ENCODE data around the gene SELENOH.
"Not testable (repeated sequence)": the region's sequence is repeated elsewhere in the genome, so short reads cannot be mapped to it uniquely, and the experiment has no call there.

Gene SELENOH, protein sequence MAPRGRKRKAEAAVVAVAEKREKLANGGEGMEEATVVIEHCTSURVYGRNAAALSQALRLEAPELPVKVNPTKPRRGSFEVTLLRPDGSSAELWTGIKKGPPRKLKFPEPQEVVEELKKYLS

DNA sequence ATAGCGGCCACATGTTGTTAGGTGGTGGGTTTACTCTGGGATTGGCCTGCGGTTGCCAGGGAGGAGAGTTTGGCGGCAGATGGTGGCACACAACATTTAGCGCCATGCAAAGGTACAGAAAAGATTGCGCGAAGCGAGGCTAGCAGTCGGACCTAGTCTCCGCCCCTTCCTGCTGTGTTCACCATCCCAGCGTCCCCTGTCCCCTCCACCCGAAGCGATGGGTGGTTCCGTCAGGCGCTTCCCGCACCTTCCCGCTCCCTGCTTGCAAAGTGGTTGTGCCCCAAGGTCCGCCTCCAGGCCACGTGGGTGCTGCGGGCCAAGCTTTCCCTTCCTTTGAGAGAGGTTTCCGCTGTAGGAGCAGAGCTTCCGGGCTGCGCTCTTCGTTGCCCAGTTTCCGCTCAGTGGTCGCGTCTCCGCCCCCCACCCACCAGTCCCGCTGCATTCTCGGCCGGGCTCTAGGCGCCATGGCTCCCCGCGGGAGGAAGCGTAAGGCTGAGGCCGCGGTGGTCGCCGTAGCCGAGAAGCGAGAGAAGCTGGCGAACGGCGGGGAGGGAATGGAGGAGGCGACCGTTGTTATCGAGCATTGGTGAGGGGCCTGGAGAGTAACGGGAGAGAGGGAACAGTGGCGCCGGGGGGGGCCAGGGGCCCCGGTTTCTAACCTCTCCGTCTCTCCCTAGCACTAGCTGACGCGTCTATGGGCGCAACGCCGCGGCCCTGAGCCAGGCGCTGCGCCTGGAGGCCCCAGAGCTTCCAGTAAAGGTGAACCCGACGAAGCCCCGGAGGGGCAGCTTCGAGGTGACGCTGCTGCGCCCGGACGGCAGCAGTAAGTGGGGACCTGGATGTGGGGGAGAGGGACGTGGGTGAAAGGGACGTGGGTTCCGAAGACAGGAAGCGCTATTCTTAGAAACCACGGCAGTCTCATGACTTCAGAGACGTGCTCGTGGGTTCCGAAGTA lies at the start of gene SELENOH:
SELENOH (plus strand) TSS at position 360 of the 955 bp plus-strand sequence; CDS start at position 465, 105 bp downstream.
- DNase-seq: peak; percentile 91 to 93

DNA sequence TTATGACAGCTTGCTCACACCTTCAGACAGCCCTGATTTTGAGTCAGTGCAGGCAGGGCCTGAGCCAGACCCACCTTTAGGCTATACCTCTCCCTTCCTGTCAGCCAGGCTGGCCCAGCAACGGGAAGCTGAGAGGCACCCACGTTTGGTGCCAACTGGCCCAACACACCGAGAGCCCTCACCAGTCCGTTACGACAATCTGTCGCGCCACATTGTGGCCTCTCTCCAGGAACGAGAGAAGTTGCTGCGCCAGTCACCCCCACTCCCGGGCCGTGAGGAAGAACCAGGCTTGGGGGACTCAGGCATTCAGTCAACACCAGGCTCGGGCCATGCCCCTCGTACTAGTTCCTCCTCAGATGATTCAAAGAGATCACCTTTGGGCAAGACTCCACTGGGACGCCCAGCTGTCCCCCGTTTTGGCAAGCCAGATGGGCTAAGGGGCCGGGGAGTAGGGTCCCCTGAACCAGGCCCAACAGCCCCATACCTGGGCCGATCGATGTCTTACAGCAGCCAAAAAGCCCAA lies 42.4 kb upstream of the SELENOH start:
- no peak for DNase-seq

DNA sequence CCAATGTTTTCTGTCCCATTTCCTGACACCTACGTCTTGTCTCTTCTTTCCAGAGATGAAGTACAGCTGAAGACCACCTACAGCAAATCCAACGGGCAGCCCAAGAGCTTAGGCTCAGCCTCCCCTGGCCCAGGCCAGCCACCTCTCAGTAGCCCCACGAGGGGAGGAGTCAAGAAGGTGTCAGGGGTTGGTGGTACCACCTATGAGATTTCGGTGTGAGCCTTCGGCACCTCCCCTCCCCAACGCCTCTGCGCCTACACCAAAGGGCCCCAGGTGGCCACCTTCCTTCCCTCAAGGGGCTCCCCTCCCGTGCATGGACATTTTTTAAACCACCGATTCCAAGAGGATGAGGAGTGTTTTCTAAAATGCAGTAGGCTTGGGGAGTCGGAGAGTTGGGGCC lies 41.5 kb upstream of the SELENOH start:
- no peak for DNase-seq

DNA sequence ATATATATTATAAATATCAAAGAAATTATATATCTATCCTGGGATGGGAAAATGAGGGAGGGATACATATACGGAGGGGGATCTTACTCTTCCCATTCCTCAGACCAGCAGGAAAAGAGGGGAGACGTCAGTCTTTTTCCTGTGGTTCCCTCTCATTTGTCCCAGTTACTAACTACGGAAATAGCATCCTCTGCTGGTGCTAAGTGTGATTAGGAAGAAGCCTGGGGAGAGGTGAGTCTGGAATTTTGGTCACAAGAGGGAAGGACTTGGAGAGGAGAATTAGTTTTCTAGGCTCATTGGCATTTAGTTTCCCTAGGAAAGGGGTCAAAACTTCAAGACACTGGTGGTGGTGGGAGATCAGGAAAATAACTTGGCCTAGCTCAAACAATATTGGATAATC lies 40.9 kb upstream of the SELENOH start:
- no peak for DNase-seq

DNA sequence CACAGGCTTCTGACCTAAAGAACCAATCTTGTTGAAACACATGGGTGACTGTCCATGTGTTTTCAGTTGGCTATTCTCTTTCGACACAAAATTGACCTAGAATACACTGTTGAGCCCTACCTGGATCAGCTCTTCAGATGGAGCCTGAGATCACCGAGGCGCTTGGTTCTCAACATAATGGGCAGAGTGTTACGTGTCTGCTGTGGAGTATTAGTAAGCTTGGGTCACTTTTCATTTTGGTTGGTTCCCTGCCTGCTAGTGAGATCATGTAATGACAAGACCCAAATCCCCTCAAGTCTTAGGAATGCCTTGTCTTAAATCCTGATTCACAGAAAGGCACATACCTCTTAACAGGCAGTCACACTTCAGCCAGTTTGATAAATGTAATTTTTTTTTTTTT lies 38.0 kb upstream of the SELENOH start:
- DNase-seq: no peak

DNA sequence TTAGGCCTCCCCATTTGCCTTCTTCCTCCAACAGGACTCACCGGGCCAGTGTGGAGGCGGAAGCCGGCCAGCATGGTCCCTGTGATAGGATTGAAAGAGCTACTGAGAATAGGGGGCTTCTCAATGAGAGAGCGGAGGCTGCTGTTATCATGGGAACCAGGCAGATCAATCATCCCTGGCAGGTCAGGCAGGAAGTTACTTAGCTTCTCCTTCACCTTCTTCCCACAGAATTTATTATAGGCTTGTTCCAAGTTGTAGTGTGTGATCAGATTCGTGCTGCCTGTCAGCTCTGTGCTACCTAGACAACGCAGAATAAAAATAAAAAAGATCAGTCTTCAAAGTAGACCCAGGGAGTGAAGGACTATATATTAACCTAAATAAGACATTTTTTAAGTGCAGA lies 36.4 kb upstream of the SELENOH start:
- DNase-seq: no peak

DNA sequence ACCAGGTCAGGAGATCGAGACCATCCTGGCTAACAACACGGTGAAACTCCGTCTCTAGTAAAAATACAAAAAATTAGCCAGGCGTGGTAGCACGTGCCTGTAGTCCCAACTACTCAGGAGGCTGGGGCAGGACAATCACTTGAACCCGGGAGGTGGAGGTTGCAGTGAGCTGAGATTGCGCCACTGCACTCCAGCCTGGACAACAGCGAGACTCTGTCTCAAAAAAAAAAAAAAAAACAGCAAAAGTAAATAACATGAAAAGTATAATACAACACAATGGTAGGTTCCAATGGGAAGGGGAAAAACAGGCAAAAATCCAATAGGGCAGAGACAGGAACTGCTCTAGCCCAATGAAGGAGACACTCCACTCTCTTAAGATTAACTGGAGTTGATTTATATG lies 35.9 kb upstream of the SELENOH start:
- not testable (repeated sequence) for DNase-seq

DNA sequence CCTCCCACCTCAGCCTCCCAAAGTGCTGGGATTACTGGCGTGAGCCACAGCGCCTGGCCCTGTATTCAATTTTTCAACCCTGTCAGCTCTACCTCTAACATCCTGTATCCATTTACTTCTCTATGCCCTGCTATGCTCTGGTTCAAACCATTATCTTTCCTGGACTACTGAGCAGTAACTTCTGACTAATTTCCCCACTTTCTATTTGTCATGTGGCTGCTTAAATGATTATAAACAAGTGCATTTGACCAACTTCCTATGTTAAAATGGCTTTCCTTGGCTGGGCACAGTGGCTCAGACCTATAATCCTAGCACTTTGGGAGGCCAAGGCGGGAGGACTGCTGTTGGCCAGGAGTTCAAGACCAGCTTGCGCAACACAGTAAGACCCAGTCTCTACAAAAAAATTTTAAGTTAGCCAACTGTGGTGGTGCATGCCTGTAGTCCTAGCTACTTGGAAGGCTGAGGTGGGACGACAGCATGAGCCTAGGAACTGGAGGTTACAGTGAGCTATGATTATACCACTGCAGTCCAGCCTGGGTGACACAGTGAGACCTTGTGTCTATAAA lies 31.4 kb upstream of the SELENOH start:
- no peak for DNase-seq

DNA sequence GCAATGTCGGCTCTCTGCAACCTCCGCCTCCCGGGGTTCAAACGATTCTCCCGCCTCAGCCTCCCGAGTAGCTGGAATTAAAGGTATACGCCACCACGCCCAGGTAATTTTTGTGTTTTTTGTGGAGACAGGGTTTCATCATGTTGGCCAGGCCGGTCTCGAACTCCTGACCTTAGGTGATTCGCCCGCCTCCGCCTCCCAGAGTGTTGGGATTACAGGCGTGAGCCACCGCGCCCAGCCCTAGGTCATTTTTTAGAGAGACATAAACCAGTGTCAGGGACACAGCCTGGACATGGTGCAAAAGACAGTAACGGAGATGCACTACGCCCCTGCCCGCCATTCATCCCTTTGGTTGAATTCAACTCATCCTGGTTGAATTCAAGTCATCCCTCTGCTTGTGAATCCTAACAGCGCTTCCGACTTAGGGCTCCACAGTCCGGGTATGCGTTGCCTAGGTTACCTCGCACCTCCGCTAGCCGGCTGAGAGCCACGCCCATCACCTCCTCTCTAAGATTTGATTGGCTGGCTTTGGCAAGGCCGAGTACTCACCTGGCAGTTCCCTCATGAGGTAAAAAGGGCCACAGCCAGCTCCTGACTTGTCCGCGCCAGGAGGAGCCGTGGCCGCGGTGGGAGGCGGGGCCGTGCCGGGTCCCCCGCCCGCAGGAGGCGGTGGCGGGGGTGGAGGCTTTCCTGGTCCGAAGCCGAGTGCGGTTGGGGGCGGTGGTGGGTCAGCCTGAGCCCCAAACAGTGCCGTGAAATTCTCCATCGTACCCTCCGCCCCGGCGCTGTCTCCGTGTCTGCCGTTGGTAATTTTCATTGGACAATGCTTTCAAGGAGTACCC lies 29.7 kb upstream of the SELENOH start, which contains the start of gene MED19:
MED19 (minus strand) TSS at position 802 of the 842 bp plus-strand sequence; CDS start at position 766, 36 bp downstream.
- DNase-seq: peak; percentile 45 to 64

DNA sequence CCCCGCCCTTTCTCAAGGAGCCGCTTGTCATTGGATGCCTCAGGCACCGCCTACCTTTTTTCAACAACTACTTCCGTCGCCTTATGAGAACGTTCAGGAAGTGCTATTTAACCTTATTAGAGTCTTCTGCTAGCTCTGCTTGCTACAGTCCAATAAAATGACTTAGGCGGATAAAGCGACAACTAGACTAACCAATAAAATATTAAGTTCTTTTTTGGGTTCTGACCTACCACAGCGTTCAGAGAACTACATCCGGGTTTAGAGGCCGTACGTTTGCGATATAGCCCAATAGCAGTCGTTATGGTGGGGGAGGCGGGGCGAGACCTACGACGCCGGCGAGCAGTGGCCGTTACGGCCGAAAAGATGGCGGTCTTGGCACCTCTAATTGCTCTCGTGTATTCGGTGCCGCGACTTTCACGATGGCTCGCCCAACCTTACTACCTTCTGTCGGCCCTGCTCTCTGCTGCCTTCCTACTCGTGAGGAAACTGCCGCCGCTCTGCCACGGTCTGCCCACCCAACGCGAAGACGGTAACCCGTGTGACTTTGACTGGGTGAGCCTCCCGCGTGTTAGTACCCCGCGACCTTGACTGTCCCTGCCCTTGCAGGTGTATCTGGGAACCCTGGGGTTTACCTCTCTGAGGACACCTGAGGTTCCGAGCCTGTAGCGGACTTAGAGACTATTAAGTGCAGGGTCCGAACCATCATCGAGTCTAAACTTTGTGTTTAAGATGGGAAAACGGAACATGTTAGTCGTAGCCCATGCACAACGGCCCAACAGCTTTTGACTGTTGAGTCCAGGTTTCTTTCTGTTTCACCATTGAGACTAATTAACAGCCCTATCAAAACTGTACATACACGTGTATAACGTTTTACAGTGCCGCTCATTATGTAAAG lies 28.8 kb upstream of the SELENOH start, which contains the start of gene TMX2:
TMX2 (plus strand) TSS at position 338 of the 895 bp plus-strand sequence; CDS start at position 364, 26 bp downstream.
- peak; percentile 99 to 100 for DNase-seq

DNA sequence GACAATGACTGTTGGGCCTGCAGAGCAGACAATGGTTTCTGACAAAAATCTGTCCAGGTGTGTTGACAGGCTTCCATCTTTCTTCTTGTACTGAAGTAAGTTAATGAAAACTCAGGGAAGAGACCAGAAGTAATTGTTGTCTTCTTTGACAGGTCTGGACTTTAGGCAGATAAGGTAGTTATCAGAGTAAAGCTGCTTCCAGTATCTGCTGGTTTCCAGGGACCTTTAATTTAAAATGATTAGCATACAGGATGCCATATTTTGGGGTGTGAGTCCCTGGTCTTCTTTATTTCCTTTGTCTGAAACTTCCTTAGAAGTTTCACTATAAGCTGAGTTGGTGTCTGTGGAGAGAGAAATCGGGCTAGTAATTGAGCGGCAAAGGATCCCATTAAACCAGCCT lies 27.5 kb upstream of the SELENOH start:
- no peak for DNase-seq

DNA sequence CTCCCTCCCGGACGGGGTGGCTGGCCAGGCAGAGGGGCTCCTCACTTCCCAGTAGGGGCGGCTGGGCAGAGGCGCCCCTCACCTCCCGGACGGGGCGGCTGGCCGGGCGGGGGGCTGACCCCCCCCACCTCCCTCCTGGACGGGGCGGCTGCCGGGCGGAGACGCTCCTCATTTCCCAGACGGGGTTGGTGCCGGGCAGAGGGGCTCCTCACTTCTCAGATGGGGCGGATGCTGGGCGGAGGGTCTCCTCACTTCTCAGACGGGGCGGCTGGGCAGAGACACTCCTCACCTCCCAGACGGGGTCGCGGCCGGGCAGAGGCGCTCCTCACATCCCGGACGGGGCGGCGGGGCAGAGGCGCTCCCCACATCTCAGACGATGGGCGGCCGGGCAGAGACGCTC lies 24.6 kb upstream of the SELENOH start:
- not testable (repeated sequence) for DNase-seq

DNA sequence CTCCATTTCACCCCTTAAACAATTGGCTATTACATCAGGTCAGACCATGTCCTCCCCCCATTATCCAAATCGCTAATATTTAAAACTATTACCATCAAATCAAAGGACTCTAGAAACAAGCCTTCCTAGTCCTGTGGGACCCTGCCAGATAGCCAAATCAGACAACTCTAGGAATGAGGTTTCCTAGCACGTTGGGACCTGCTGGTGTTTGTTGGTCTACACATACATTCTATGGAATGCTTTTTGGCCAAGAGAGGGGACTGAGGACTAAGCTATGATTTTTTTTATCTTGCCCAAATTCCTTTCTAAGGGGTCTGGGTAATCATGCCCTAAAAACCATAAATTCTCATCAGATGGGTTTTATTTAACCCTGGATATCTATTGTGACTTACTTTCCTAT lies 14.1 kb upstream of the SELENOH start:
- no peak for DNase-seq

DNA sequence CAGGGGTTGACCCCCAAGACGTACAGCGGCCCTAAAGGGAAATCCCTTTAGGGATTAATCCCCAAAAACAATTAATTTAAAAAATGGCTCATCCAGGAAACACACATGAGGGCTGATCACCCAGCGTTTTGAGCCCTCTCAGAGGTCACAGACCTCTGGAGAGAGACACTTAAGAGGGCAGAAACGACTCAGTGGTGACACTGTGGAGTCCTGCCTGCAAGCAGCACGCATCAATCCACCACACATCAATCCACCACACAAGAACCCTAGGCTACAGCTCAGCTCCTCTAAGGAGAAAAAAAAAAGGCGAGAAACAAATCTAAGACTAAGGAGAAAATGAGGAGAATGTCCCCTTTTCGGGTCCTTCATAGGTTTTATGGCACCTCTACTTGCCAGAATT lies 12.5 kb upstream of the SELENOH start:
- no peak for DNase-seq

DNA sequence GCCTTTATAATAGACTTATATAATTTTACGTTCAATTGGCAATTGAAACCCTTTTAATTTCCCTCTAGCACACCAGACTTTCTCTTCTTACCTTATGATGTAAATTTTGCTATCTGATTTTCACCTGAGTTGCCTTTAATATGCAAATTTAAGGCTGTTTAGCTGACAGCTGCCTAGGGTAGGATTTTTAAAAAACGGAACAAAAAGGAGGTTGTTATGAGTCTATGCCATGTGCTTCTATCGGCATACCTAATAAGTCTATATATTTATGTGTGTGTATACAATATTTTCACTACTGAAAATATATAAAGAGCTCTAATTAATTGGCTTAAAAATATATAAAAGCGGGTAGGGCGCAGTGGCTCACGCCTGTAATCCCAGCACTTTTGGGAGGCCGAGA lies 11.8 kb upstream of the SELENOH start:
- no peak for DNase-seq

DNA sequence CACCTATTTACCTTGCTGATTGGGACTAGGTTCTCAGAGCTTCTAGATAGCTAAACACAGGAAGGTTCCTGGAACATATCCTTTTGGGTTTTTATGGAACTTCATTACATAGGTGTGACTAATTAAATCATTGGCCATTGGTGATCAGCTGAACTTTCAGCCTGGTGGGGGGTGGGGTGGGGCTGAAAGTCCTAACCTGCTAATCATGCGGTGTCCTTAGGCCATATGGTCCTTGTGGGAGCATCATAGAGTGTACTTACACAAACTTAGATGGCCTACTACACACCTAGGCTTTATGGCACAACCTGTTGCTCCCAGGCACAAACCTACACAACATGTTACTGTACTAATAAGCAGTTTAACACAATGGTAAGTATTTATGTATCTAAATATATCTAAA lies 8.6 kb upstream of the SELENOH start:
- no peak for DNase-seq

DNA sequence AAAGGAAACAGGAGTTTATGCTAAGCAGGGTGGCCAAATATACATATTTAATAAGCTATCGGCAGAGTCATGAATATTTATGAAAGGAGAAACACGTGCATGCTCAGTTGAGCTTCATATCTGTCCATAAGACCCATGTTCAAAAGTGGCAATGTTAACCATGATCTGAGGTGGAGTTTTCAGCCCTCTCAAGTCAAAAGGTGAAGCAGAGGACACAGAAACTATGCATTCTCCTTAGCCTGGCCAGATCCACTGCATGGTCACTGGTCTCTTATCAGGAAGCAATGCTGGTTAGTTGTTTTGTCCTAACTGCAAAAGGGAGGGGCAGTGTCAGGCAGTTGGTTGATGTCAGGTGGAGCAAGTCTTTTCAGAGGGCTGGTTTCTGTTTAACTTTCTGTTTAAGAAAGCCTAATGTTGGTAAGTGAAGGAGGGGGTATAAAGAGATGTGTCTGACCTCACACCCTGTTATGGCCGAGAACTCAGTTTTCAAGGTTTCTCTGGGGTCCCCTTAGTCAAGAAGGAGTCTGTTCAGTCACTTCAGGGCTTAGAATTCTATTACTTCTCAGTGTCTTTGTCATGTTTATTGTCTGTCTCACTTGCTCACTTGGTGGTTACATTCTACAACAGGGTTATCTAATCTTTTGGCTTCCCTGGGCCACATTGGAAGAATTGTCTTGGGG lies 5.5 kb upstream of the SELENOH start:
- no peak for DNase-seq

DNA sequence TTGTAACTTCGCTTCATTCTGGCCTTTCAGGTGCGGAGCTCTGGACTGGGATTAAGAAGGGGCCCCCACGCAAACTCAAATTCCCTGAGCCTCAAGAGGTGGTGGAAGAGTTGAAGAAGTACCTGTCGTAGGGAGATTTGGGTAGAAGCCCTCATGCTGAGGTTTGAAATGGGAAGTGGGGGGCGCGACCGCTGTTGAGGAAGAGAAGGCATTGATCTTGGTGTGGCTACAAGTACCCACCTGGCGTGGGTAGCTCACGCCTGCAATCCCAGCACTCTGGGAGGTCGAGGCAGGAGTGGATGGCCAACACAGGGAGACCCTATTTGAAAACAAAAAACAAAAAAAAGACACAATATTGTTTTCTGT lies 779 bp downstream of the SELENOH start:
- no peak for DNase-seq

DNA sequence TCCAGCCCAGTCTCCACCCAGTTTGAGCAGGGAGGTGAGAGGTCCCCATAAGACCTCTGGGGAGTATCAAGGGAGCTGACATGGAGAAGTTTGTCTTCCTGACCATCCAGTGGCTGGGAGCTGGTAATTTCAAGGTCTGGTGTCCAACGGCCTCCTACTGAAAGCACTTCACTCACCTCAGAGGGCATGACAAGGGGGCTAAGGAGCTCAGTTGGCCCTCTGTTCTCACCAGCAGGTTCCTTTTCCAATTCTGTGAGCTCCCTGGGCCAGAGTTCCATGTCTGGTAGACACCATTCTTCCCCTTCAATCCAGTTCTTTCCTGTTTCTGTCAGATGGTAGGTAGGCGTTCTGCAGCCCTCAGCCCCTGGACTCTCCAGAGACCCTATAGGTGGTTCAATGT lies 3.1 kb downstream of the SELENOH start:
- DNase-seq: no peak

DNA sequence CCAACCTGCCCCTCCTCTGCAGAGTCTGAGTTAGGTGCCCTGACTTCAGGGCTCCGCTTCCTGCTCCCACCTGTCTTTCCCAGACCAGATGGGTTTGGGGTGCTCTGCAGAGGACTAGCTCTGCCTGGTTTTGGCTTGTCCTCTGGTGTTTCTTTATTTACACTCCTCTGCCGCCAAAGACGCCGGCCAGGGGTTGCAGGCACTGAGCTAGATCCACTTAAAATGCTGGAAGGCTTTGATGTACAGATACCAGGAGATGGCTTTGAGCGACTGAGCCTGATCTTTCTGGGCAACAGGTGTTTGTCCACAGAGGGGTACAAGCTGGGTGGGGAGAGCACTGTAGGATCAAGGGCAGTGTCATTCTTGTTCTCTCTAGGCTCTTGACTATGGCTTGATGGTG lies 3.9 kb downstream of the SELENOH start:
- DNase-seq: no peak

DNA sequence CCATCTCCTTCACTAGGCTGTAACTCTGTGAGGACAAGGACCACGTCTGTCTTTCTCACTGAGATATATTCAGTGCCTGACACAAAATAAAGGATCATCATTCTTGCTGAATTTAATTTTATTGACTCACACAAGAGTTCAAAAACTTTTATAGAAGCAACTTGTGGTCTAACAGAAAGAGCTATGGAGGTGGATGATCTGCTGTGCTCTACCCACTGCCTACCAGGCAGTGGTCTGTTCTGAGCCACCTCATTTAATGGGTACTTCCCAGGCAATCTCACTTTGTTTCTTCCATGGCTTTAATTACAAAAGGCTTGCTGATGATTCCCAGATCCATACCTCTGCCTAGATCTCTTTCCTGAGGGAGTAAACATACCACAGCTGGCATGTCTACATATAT lies 5.6 kb downstream of the SELENOH start:
- no peak for DNase-seq

Data from AML-193 (cell line).